ENCODE measurements around the gene OR12D3.

DNA sequence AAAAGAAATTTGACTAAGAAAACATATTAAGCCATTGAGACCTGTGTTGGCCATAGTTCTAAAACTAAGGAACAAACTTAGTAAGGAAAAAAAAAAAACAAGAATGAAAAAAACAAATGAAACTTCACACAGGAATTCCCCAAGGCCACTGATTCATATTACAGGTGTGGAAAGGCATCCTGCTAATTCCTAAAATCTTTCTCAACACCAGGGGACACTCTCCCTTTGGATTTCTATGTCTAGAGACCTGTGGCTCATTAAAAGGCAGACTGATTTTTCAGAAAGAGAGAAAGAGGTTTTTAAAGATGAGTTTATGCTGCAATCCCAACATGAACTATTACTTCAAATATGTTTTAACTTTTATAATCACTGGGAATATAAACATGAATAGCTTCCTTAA, 39.5 kb upstream of the OR12D3 start, which contains the start of gene OR12D1:
- TF ChIP-seq TOX (CRISPR knock-in tag; IDR thresholded peaks at IDR 0.05; ENCODE audit: borderline replicate concordance) (no peak), ZNF70 (CRISPR knock-in tag; IDR thresholded peaks at IDR 0.05) (no peak), PPARA (CRISPR knock-in tag; IDR thresholded peaks at IDR 0.05; ENCODE audit: borderline replicate concordance) (no peak), OSR1 (CRISPR knock-in tag; IDR thresholded peaks at IDR 0.05) (no peak), ARNTL (CRISPR knock-in tag; IDR thresholded peaks at IDR 0.05; ENCODE audit: borderline replicate concordance, low read depth) (no peak), ESRRG (CRISPR knock-in tag; IDR thresholded peaks at IDR 0.05) (no peak), BACH2 (CRISPR knock-in tag; IDR thresholded peaks at IDR 0.05; ENCODE audit: borderline replicate concordance) (no peak), ZFP3 (CRISPR knock-in tag; IDR thresholded peaks at IDR 0.05) (no peak), ZC3H10 (CRISPR knock-in tag; IDR thresholded peaks at IDR 0.05) (no peak), RARB (CRISPR knock-in tag; IDR thresholded peaks at IDR 0.05) (no peak)
- TF ChIP-seq, protein P1, sequence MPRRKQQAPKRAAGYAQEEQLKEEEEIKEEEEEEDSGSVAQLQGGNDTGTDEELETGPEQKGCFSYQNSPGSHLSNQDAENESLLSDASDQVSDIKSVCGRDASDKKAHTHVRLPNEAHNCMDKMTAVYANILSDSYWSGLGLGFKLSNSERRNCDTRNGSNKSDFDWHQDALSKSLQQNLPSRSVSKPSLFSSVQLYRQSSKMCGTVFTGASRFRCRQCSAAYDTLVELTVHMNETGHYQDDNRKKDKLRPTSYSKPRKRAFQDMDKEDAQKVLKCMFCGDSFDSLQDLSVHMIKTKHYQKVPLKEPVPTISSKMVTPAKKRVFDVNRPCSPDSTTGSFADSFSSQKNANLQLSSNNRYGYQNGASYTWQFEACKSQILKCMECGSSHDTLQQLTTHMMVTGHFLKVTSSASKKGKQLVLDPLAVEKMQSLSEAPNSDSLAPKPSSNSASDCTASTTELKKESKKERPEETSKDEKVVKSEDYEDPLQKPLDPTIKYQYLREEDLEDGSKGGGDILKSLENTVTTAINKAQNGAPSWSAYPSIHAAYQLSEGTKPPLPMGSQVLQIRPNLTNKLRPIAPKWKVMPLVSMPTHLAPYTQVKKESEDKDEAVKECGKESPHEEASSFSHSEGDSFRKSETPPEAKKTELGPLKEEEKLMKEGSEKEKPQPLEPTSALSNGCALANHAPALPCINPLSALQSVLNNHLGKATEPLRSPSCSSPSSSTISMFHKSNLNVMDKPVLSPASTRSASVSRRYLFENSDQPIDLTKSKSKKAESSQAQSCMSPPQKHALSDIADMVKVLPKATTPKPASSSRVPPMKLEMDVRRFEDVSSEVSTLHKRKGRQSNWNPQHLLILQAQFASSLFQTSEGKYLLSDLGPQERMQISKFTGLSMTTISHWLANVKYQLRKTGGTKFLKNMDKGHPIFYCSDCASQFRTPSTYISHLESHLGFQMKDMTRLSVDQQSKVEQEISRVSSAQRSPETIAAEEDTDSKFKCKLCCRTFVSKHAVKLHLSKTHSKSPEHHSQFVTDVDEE (CRISPR knock-in tag; IDR thresholded peaks at IDR 0.05), result no peak
- TF ChIP-seq, protein P2, sequence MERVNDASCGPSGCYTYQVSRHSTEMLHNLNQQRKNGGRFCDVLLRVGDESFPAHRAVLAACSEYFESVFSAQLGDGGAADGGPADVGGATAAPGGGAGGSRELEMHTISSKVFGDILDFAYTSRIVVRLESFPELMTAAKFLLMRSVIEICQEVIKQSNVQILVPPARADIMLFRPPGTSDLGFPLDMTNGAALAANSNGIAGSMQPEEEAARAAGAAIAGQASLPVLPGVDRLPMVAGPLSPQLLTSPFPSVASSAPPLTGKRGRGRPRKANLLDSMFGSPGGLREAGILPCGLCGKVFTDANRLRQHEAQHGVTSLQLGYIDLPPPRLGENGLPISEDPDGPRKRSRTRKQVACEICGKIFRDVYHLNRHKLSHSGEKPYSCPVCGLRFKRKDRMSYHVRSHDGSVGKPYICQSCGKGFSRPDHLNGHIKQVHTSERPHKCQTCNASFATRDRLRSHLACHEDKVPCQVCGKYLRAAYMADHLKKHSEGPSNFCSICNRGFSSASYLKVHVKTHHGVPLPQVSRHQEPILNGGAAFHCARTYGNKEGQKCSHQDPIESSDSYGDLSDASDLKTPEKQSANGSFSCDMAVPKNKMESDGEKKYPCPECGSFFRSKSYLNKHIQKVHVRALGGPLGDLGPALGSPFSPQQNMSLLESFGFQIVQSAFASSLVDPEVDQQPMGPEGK (CRISPR knock-in tag; IDR thresholded peaks at IDR 0.05; ENCODE audit: borderline replicate concordance), result no peak
- TF ChIP-seq, protein P3, sequence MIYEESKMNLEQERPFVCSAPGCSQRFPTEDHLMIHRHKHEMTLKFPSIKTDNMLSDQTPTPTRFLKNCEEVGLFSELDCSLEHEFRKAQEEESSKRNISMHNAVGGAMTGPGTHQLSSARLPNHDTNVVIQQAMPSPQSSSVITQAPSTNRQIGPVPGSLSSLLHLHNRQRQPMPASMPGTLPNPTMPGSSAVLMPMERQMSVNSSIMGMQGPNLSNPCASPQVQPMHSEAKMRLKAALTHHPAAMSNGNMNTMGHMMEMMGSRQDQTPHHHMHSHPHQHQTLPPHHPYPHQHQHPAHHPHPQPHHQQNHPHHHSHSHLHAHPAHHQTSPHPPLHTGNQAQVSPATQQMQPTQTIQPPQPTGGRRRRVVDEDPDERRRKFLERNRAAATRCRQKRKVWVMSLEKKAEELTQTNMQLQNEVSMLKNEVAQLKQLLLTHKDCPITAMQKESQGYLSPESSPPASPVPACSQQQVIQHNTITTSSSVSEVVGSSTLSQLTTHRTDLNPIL (CRISPR knock-in tag; IDR thresholded peaks at IDR 0.05; ENCODE audit: low read depth), result no peak

Measured in SK-N-SH treated with all-trans-retinoic acid at 6 μM for 48 hours (cell line).